ENCODE data around the gene TBC1D2. TPM values are rescaled to one million over a fixed set of nuclear protein-coding genes. Genes with fewer than 3 reads are reported as not detected.

Gene TBC1D2
- total and polyA plus RNA-seq, 2 of the 13 experiments (the other 11 are each of a cell fraction or from before 2014, with no cell fraction given), result 2.0 to 2.8 TPM

DNA sequence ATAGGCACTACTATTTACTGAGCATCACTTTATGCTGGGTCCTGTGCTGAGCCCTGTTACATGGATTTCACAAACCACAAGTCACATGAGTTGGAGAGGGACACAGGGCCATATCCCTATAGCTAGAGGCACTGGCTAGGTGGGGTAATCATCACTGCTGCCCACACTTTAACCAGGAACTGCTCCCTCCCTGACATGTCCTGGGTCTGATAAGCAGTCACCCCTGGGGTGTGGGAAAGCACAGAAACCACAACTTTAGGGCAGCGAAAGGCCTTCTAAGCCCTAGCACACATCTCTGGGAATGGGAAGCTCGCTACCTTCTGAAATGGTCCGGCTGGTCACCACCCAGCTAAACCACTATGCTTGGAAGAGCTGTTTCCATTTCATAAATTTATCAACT is 15.0 kb downstream of the TBC1D2 start:
- H3K4me1 ChIP-seq (ENCODE audit: insufficient read depth, low read length), result peaks cover 7% of the 10 kb centered on the region
- no TSS peak for BruUV-seq (replicated peaks)
- WGBS (ENCODE audit: low lambda C conversion rate), result 97% methylated on average over 3 of the region's 3 CpGs
- no peak for DNase-seq (ENCODE audit: low spot score)
- H3K9me3 ChIP-seq (ENCODE audit: low read length), result no peaks in the 10 kb centered on the region
- POLR2A ChIA-PET, result no interaction called here
- no peaks in the 10 kb centered on the region for H3K79me2 ChIP-seq (ENCODE audit: insufficient read depth, low read length)
- TF ChIP-seq, protein P1, sequence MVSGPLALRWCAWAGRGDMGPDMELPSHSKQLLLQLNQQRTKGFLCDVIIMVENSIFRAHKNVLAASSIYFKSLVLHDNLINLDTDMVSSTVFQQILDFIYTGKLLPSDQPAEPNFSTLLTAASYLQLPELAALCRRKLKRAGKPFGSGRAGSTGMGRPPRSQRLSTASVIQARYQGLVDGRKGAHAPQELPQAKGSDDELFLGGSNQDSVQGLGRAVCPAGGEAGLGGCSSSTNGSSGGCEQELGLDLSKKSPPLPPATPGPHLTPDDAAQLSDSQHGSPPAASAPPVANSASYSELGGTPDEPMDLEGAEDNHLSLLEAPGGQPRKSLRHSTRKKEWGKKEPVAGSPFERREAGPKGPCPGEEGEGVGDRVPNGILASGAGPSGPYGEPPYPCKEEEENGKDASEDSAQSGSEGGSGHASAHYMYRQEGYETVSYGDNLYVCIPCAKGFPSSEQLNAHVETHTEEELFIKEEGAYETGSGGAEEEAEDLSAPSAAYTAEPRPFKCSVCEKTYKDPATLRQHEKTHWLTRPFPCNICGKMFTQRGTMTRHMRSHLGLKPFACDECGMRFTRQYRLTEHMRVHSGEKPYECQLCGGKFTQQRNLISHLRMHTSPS (CRISPR knock-in tag; IDR thresholded peaks at IDR 0.05; ENCODE audit: low read depth), result no peak
- TF ChIP-seq JUND (CRISPR knock-in tag; IDR thresholded peaks at IDR 0.05) (no peak), ZNF326 (CRISPR knock-in tag; IDR thresholded peaks at IDR 0.05; ENCODE audit: borderline replicate concordance) (no peak), KAT2B (IDR thresholded peaks at IDR 0.05; ENCODE audit: borderline replicate concordance, low read depth, low read length) (no peak)
- TF ChIP-seq, protein P2, sequence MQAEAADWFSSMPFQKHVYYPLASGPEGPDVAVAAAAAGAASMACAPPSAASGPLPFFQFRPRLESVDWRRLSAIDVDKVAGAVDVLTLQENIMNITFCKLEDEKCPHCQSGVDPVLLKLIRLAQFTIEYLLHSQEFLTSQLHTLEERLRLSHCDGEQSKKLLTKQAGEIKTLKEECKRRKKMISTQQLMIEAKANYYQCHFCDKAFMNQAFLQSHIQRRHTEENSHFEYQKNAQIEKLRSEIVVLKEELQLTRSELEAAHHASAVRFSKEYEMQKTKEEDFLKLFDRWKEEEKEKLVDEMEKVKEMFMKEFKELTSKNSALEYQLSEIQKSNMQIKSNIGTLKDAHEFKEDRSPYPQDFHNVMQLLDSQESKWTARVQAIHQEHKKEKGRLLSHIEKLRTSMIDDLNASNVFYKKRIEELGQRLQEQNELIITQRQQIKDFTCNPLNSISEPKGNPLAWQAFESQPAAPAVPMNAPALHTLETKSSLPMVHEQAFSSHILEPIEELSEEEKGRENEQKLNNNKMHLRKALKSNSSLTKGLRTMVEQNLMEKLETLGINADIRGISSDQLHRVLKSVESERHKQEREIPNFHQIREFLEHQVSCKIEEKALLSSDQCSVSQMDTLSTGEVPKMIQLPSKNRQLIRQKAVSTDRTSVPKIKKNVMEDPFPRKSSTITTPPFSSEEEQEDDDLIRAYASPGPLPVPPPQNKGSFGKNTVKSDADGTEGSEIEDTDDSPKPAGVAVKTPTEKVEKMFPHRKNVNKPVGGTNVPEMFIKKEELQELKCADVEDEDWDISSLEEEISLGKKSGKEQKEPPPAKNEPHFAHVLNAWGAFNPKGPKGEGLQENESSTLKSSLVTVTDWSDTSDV (CRISPR knock-in tag; IDR thresholded peaks at IDR 0.05), result no peak
- TF ChIP-seq, protein P3, sequence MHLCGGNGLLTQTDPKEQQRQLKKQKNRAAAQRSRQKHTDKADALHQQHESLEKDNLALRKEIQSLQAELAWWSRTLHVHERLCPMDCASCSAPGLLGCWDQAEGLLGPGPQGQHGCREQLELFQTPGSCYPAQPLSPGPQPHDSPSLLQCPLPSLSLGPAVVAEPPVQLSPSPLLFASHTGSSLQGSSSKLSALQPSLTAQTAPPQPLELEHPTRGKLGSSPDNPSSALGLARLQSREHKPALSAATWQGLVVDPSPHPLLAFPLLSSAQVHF (CRISPR knock-in tag; IDR thresholded peaks at IDR 0.05), result no peak
- TF ChIP-seq, protein P4, sequence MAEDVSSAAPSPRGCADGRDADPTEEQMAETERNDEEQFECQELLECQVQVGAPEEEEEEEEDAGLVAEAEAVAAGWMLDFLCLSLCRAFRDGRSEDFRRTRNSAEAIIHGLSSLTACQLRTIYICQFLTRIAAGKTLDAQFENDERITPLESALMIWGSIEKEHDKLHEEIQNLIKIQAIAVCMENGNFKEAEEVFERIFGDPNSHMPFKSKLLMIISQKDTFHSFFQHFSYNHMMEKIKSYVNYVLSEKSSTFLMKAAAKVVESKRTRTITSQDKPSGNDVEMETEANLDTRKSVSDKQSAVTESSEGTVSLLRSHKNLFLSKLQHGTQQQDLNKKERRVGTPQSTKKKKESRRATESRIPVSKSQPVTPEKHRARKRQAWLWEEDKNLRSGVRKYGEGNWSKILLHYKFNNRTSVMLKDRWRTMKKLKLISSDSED (CRISPR knock-in tag; IDR thresholded peaks at IDR 0.05), result no peak
- TF ChIP-seq, protein P5, sequence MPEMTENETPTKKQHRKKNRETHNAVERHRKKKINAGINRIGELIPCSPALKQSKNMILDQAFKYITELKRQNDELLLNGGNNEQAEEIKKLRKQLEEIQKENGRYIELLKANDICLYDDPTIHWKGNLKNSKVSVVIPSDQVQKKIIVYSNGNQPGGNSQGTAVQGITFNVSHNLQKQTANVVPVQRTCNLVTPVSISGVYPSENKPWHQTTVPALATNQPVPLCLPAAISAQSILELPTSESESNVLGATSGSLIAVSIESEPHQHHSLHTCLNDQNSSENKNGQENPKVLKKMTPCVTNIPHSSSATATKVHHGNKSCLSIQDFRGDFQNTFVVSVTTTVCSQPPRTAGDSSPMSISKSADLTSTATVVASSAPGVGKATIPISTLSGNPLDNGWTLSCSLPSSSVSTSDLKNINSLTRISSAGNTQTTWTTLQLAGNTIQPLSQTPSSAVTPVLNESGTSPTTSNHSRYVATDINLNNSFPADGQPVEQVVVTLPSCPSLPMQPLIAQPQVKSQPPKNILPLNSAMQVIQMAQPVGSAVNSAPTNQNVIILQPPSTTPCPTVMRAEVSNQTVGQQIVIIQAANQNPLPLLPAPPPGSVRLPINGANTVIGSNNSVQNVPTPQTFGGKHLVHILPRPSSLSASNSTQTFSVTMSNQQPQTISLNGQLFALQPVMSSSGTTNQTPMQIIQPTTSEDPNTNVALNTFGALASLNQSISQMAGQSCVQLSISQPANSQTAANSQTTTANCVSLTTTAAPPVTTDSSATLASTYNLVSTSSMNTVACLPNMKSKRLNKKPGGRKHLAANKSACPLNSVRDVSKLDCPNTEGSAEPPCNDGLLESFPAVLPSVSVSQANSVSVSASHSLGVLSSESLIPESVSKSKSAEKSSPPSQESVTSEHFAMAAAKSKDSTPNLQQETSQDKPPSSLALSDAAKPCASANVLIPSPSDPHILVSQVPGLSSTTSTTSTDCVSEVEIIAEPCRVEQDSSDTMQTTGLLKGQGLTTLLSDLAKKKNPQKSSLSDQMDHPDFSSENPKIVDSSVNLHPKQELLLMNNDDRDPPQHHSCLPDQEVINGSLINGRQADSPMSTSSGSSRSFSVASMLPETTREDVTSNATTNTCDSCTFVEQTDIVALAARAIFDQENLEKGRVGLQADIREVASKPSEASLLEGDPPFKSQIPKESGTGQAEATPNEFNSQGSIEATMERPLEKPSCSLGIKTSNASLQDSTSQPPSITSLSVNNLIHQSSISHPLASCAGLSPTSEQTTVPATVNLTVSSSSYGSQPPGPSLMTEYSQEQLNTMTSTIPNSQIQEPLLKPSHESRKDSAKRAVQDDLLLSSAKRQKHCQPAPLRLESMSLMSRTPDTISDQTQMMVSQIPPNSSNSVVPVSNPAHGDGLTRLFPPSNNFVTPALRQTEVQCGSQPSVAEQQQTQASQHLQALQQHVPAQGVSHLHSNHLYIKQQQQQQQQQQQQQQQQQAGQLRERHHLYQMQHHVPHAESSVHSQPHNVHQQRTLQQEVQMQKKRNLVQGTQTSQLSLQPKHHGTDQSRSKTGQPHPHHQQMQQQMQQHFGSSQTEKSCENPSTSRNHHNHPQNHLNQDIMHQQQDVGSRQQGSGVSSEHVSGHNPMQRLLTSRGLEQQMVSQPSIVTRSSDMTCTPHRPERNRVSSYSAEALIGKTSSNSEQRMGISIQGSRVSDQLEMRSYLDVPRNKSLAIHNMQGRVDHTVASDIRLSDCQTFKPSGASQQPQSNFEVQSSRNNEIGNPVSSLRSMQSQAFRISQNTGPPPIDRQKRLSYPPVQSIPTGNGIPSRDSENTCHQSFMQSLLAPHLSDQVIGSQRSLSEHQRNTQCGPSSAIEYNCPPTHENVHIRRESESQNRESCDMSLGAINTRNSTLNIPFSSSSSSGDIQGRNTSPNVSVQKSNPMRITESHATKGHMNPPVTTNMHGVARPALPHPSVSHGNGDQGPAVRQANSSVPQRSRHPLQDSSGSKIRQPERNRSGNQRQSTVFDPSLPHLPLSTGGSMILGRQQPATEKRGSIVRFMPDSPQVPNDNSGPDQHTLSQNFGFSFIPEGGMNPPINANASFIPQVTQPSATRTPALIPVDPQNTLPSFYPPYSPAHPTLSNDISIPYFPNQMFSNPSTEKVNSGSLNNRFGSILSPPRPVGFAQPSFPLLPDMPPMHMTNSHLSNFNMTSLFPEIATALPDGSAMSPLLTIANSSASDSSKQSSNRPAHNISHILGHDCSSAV (CRISPR knock-in tag; IDR thresholded peaks at IDR 0.05; ENCODE audit: borderline replicate concordance), result no peak
- no peak overlapping the region for H3K9ac ChIP-seq (ENCODE audit: insufficient read depth, low read depth, low read length)
- H4K20me1 ChIP-seq (ENCODE audit: insufficient read depth, low read length), result no peaks in the 10 kb centered on the region
- no peak overlapping the region for H2AFZ ChIP-seq (ENCODE audit: low read length)
- CTCF ChIA-PET (ENCODE audit: low intra/inter-chr PET ratio, low total read pairs), result no interaction called here
- ATAC-seq, result no peak
- no peaks in the 10 kb centered on the region for H3K36me3 ChIP-seq (replicated peaks in 1 of 2; ENCODE audit: control insufficient read depth in 1 of 2, insufficient read depth in 2 of 2, low read length in 2 of 2)
- H3K4me2 ChIP-seq (ENCODE audit: low read depth, low read length), result no peak overlapping the region
- no peak overlapping the region for H3K4me3 ChIP-seq (replicated peaks in 1 of 3; ENCODE audit: insufficient read depth in 1 of 3, low read depth in 2 of 3, low read length in 3 of 3)
- in situ Hi-C loops (cut with HindIII; ENCODE audit: extremely low pct_ligation_motif_present, low pct_unique_long_range_greater_than_20kb) (no loop called here), intact Hi-C loops (cut with micrococcal nuclease; ENCODE audit: unreplicated experiment) (no loop called here)
- FAIRE-seq, result no peak
- H3K27ac ChIP-seq (ENCODE audit: extremely low read length, insufficient read depth, low read length), result no peak overlapping the region
- H3K27me3 ChIP-seq (ENCODE audit: control insufficient read depth in 1 of 2, insufficient read depth in 2 of 2, low read length in 2 of 2), result no peaks in the 10 kb centered on the region

Data from HepG2 (cell line).